Spleen (tissue), 7 donors: ENCODE data around the gene SYCE3.

Experiments
- POLR2A ChIP-seq, 3 donors: fragments of 450-650 bp; IDR thresholded peaks; one replicate each; pipeline ENCODE4 v1.5.1; 2017; ENCODE audit warnings: antibody characterized with exemption in 3 of 3, mild to moderate bottlenecking in 1 of 3
- POLR2AphosphoS5 ChIP-seq, 3 donors: sonication (generic); formaldehyde crosslinking; IDR thresholded peaks; one replicate each; pipeline ENCODE4 v1.5.1; 2017; ENCODE audit warnings: antibody characterized with exemption in 3 of 3
- TF ChIP-seq, protein P1 (sequence below), 11 experiments: fragments of 200-600 bp in 7 of 11; fragments of 450-650 bp in 4 of 11; sonication (generic) in 4 of 11; IDR thresholded peaks in 8 of 11; conservative IDR thresholded peaks in 3 of 11; 1 replicate in 7 of 11; 2 replicates in 4 of 11; pipeline versions ENCODE4 v1.4.0 to v1.8.0; 2016 to 2021; ENCODE audit warnings: antibody characterized with exemption in 11 of 11, inconsistent platforms in 4 of 11, mild to moderate bottlenecking in 1 of 11
- donor health status: DM: no; HTN: no; CAD: no; lungs with moderate emphysema.
- donor health status: DM: no; HTN: no; CAD: no.
- donor health status: DM: no; HTN: no; CAD: no.

DNA sequence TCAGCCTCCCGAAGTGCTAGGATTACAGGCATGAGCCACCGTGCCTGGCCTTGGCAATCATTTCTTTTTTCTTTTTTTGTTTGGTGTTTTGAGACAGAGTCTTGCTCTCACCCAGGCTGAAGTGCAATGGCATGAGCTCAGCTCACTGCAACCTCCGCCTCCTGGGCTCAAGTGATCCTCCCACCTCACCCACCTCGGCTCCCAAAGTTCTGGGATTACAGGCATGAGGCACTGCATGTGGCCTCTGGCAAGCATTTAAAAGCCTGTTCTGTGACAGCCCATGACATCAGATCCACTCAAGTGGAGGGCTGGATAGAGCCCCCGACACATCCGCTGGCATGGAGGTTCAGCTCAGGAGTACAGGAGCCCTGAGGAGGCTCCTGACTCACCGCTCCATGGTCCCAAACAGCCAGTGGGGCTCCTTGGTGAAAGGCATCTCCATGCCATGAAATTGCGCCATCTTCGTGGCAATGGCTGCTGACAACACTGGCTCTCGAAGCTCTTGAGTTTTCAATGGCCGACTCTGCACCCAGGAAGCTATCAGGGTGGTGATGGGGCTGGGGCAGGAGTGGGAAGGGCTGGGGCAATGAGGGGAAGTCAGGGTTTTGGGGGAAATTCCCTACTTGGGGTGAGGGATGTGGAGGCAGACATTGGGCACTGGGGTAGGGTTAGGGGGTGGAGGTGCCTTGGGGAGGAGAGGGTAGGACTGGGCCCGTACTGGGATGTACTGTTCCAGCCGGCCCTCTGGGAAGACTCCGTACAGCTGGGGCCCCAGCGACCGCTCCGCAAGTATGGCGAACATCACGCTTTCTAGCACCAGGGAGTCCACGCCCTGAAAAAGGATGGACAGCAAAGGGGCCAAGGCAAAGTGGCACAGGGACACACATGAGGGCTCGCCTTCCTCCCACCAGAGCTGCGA lies 18.6 kb upstream of the SYCE3 start:
- TF ChIP-seq, protein P1, sequence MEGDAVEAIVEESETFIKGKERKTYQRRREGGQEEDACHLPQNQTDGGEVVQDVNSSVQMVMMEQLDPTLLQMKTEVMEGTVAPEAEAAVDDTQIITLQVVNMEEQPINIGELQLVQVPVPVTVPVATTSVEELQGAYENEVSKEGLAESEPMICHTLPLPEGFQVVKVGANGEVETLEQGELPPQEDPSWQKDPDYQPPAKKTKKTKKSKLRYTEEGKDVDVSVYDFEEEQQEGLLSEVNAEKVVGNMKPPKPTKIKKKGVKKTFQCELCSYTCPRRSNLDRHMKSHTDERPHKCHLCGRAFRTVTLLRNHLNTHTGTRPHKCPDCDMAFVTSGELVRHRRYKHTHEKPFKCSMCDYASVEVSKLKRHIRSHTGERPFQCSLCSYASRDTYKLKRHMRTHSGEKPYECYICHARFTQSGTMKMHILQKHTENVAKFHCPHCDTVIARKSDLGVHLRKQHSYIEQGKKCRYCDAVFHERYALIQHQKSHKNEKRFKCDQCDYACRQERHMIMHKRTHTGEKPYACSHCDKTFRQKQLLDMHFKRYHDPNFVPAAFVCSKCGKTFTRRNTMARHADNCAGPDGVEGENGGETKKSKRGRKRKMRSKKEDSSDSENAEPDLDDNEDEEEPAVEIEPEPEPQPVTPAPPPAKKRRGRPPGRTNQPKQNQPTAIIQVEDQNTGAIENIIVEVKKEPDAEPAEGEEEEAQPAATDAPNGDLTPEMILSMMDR (IDR thresholded peaks at IDR 0.05 in 8 of 11, conservative IDR thresholded peaks at IDR 0.05 in 3 of 11) = no peak
- TF ChIP-seq POLR2A (IDR thresholded peaks at IDR 0.05) (no peak), POLR2AphosphoS5 (IDR thresholded peaks at IDR 0.05) (no peak)
